ENCODE measurements around the gene KAT2B.

DNA sequence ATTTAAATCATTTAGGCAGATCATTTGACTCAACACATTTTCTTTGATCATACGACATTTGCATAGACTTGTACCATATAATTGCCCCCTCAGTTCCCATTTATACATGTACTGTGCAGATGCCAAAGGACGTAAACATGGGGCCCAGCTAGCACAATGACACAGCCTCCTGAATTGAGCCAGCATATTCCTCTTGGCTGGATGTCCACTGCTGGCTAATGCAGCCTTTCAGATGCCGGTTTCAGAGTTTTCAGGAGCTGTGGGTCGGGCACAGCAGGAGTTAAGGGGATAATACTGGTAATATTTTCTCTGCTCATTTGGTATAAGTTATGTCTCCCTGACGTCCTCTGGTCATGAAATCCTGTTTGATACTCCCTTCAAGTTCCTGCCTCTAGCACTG lies 39.4 kb downstream of the KAT2B start:
- TF ChIP-seq RAD21 (IDR thresholded peaks at IDR 0.05; ENCODE audit: low read length) (no peak), TAF1 (IDR thresholded peaks at IDR 0.05; ENCODE audit: borderline replicate concordance, low read depth, low read length) (no peak), GABPA (IDR thresholded peaks at IDR 0.05; ENCODE audit: low read depth) (no peak), YY1 (IDR thresholded peaks at IDR 0.05; ENCODE audit: low read depth) (no peak), RFX5 (IDR thresholded peaks at IDR 0.05; ENCODE audit: low read length) (no peak), POLR2AphosphoS5 (IDR thresholded peaks at IDR 0.05; ENCODE audit: low read depth, low read length) (no peak), CHD2 (IDR thresholded peaks at IDR 0.05; ENCODE audit: low read length, partially characterized antibody) (no peak), NFIC (IDR thresholded peaks at IDR 0.05; ENCODE audit: borderline replicate concordance) (no peak)
- TF ChIP-seq, protein P1, sequence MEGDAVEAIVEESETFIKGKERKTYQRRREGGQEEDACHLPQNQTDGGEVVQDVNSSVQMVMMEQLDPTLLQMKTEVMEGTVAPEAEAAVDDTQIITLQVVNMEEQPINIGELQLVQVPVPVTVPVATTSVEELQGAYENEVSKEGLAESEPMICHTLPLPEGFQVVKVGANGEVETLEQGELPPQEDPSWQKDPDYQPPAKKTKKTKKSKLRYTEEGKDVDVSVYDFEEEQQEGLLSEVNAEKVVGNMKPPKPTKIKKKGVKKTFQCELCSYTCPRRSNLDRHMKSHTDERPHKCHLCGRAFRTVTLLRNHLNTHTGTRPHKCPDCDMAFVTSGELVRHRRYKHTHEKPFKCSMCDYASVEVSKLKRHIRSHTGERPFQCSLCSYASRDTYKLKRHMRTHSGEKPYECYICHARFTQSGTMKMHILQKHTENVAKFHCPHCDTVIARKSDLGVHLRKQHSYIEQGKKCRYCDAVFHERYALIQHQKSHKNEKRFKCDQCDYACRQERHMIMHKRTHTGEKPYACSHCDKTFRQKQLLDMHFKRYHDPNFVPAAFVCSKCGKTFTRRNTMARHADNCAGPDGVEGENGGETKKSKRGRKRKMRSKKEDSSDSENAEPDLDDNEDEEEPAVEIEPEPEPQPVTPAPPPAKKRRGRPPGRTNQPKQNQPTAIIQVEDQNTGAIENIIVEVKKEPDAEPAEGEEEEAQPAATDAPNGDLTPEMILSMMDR (IDR thresholded peaks at IDR 0.05) = no peak

Measured in SK-N-SH (cell line).